SK-N-SH (cell line): ENCODE measurements around the gene OGFR. TPM values are rescaled to one million over a fixed set of nuclear protein-coding genes. Genes with fewer than 3 reads are reported as not detected.

ENCODE experiments used
- CTCF ChIA-PET: fragments of 300-600, 350-600 bp; formaldehyde crosslinking; extraction: SDS; loops from one replicate; lab custom pipeline; 2021; lab: Yijun Ruan, JAX
- POLR2A ChIA-PET: fragments of 350-600 bp; sonication (Branson Sonifier 250); formaldehyde crosslinking; extraction: SDS; loops from one replicate; lab custom pipeline; 2020; ENCODE audit warnings: antibody characterized with exemption, inconsistent platforms; lab: Yijun Ruan, JAX
- DNase-seq: peaks from one replicate; pipeline ENCODE4 v3.0.0; 2012
- H2AFZ ChIP-seq: fragments of 200-600 bp; sonication (generic); 2 replicates; pipeline ENCODE4 v1.8.1; 2016; ENCODE audit warnings: antibody characterized with exemption, mild to moderate bottlenecking, low read depth
- H3F3A ChIP-seq: fragments of 200-600 bp; sonication (generic); replicated peaks from 2 replicates; pipeline ENCODE3; 2016; ENCODE audit warnings: antibody characterized with exemption, mild to moderate bottlenecking; ENCODE audit not compliant: insufficient read depth
- H3K27ac ChIP-seq, 2 experiments: fragments of 200-500 bp in 1 of 2; fragments of 200-600 bp in 1 of 2; sonication (Bioruptor generic) in 1 of 2; sonication (generic), shearing (Covaris generic) in 1 of 2; 2 replicates each; pipeline versions ENCODE4 v1.5.1 to v1.6.1; 2014 to 2016; ENCODE audit warnings: low read depth in 2 of 2, inconsistent platforms in 1 of 2, low read length in 1 of 2, mild to moderate bottlenecking in 1 of 2, mixed read lengths in 1 of 2
- H3K27me3 ChIP-seq: fragments of 200-600 bp; sonication (generic), shearing (Covaris generic); 2 replicates; pipeline ENCODE4 v1.6.1; 2016; ENCODE audit warnings: mixed run types; ENCODE audit not compliant: insufficient read depth
- H3K36me3 ChIP-seq, 2 experiments: fragments of 200-500 bp in 1 of 2; fragments of 200-600 bp in 1 of 2; sonication (Bioruptor generic) in 1 of 2; sonication (generic) in 1 of 2; replicated peaks in 1 of 2; 2 replicates each; pipeline versions ENCODE3 to v1.5.1; 2014 to 2016; ENCODE audit warnings: low read length in 1 of 2, mild to moderate bottlenecking in 1 of 2; ENCODE audit not compliant: insufficient read depth in 2 of 2, control insufficient read depth in 1 of 2
- H3K4me1 ChIP-seq, 2 experiments: fragments of 200-500 bp in 1 of 2; fragments of 200-600 bp in 1 of 2; sonication (Bioruptor generic) in 1 of 2; sonication (generic), shearing (Covaris generic) in 1 of 2; 2 replicates each; pipeline versions ENCODE4 v1.5.1 to v1.6.1; 2014 to 2016; ENCODE audit warnings: low read depth in 1 of 2, low read length in 1 of 2, mixed run types in 1 of 2; ENCODE audit not compliant: insufficient read depth in 2 of 2, control insufficient read depth in 1 of 2
- H3K4me2 ChIP-seq: fragments of 200-600 bp; sonication (generic), shearing (Covaris generic); 2 replicates; pipeline ENCODE4 v1.6.1; 2017; ENCODE audit warnings: mixed run types
- H3K4me3 ChIP-seq, 2 experiments: fragments of 200-500 bp in 1 of 2; fragments of 200-600 bp in 1 of 2; sonication (Bioruptor generic) in 1 of 2; sonication (generic), shearing (Covaris generic) in 1 of 2; 2 replicates each; pipeline versions ENCODE4 v1.5.1 to v1.8.1; 2014 to 2016; ENCODE audit warnings: low read depth in 2 of 2, inconsistent platforms in 1 of 2, low read length in 1 of 2, mild to moderate bottlenecking in 1 of 2, mixed read lengths in 1 of 2, moderate library complexity in 1 of 2
- H3K79me2 ChIP-seq: fragments of 200-600 bp; sonication (generic); 2 replicates; pipeline ENCODE4 v1.8.1; 2017; ENCODE audit warnings: mild to moderate bottlenecking; ENCODE audit not compliant: insufficient read depth
- H3K9ac ChIP-seq: fragments of 200-600 bp; sonication (generic); 2 replicates; pipeline ENCODE4 v1.6.1; 2017; ENCODE audit warnings: mixed run types
- H3K9me2 ChIP-seq: fragments of 200-600 bp; sonication (generic); 2 replicates; pipeline ENCODE4 v1.6.1; 2017; ENCODE audit warnings: mixed run types
- H3K9me3 ChIP-seq: fragments of 200-600 bp; sonication (generic); 2 replicates; pipeline ENCODE4 v1.6.1; 2017; ENCODE audit warnings: mixed run types, mild to moderate bottlenecking, moderate library complexity
- H4K20me1 ChIP-seq: fragments of 200-600 bp; sonication (generic); 2 replicates; pipeline ENCODE4 v1.6.1; 2017; ENCODE audit warnings: mild to moderate bottlenecking, mixed run types; ENCODE audit not compliant: insufficient read depth
- CHD2 ChIP-seq: fragments of 150-350 bp; IDR thresholded peaks from 2 replicates; pipeline ENCODE4 v1.6.1; 2018; ENCODE audit warnings: low read length; ENCODE audit not compliant: partially characterized antibody
- CTCF ChIP-seq: fragments of 200-600 bp; sonication (generic); IDR thresholded peaks from 2 replicates; pipeline ENCODE4 v1.6.1; 2017; ENCODE audit warnings: antibody characterized with exemption, mild to moderate bottlenecking, moderate library complexity
- EZH2phosphoT487 ChIP-seq: fragments of 200-600 bp; sonication (generic); IDR thresholded peaks from 2 replicates; pipeline ENCODE4 v1.6.1; 2017; ENCODE audit warnings: low read depth, mixed run types, mild to moderate bottlenecking, antibody characterized with exemption, moderate library complexity, borderline replicate concordance
- FOSL2 ChIP-seq: IDR thresholded peaks from 2 replicates; pipeline ENCODE4 v1.4.0; 2012; ENCODE audit warnings: low read depth, mild to moderate bottlenecking, moderate library complexity, borderline replicate concordance
- GABPA ChIP-seq: IDR thresholded peaks from 2 replicates; pipeline ENCODE4 v1.4.0; 2012; ENCODE audit warnings: low read depth, mild to moderate bottlenecking
- MXI1 ChIP-seq: IDR thresholded peaks from 2 replicates; pipeline ENCODE4 v1.6.1; 2012; ENCODE audit warnings: mild to moderate bottlenecking, low read depth, low read length, improper control_type of control experiment
- NFIC ChIP-seq: IDR thresholded peaks from 2 replicates; pipeline ENCODE4 v1.4.0; 2012; ENCODE audit warnings: borderline replicate concordance
- RFX5 ChIP-seq: IDR thresholded peaks from 2 replicates; pipeline ENCODE4 v1.6.1; 2012; ENCODE audit warnings: mild to moderate bottlenecking, improper control_type of control experiment, low read length
- RXRA ChIP-seq: IDR thresholded peaks from 2 replicates; pipeline ENCODE4 v1.4.0; 2012; ENCODE audit warnings: low read depth, mild to moderate bottlenecking, borderline replicate concordance
- TEAD4 ChIP-seq: IDR thresholded peaks from 2 replicates; pipeline ENCODE4 v1.4.0; 2012; ENCODE audit warnings: mild to moderate bottlenecking, borderline replicate concordance; ENCODE audit not compliant: insufficient read depth
- USF2 ChIP-seq: fragments of 150-350 bp; IDR thresholded peaks from 2 replicates; pipeline ENCODE4 v1.6.1; 2017; ENCODE audit warnings: antibody characterized with exemption, low read length, low read depth, borderline replicate concordance
- WGBS: methylation state at CpG from one replicate; pipeline ENCODE4 v1.1.6; 2017; ENCODE audit warnings: low lambda C conversion rate; 5-methylcytosine and 5-hydroxymethylcytosine counted together
- polyA plus RNA-seq, 3 experiments: library from polyadenylated mRNA; depleted of rRNA; stranded (reverse); fragments of >200 nt; gene quantifications; 2 replicates each; pipeline ENCODE4 v1.2.3, GENCODE V29; 2012

Gene OGFR
- polyA plus RNA-seq, 1 of the 3 experiments (the other 2 are of a cell fraction) = 60.8 TPM

GRCh38 chr20:62828511-62829230, 24.0 kb downstream of the OGFR start (continued):
- no peak for TF ChIP-seq EZH2phosphoT487
- TF ChIP-seq TEAD4 = no peak

- CTCF ChIA-PET = no interaction called here
- no peak overlapping the region for H2AFZ ChIP-seq
- POLR2A ChIA-PET = no interaction called here
- H3K27me3 ChIP-seq = no peaks in the 10 kb centered on the region
- H3F3A ChIP-seq = no peaks in the 10 kb centered on the region
- no peaks in the 10 kb centered on the region for H3K79me2 ChIP-seq
- H3K4me2 ChIP-seq = no peak overlapping the region
- H3K4me1 ChIP-seq = peaks cover 3 to 29% of the 10 kb centered on the region in 2 experiments; a peak in 2 of 4 replicates
- no peaks in the 10 kb centered on the region for H3K9me3 ChIP-seq
- peak; percentile 14 for DNase-seq
- no peaks in the 10 kb centered on the region for H3K36me3 ChIP-seq
- 95% methylated on average over 10 of the region's 32 CpGs for WGBS
- no peak overlapping the region for H3K27ac ChIP-seq
- no peaks in the 10 kb centered on the region for H4K20me1 ChIP-seq
- H3K9ac ChIP-seq = no peak overlapping the region
- TF ChIP-seq FOSL2 = no peak
- no peaks in the 10 kb centered on the region for H3K9me2 ChIP-seq
- no peak overlapping the region for H3K4me3 ChIP-seq
These were observed 24.9 kb downstream of the OGFR start for GRCh38 chr20:62829231-62830230.

- 97% methylated on average over 6 of the region's 14 CpGs for WGBS
- Histone ChIP-seq H3K9me2 (no peaks in the 10 kb centered on the region), H3K4me2 (no peak overlapping the region), H3K4me3 (no peak overlapping the region), H3K79me2 (no peaks in the 10 kb centered on the region), H3K4me1 (peaks cover 0 to 23% of the 10 kb centered on the region in 2 experiments; a peak in 1 of 4 replicates), H3K9ac (no peak overlapping the region), H3K27ac (no peak overlapping the region), H4K20me1 (no peaks in the 10 kb centered on the region), H2AFZ (no peak overlapping the region), H3F3A (no peaks in the 10 kb centered on the region), H3K36me3 (no peaks in the 10 kb centered on the region), H3K9me3 (no peaks in the 10 kb centered on the region), H3K27me3 (no peaks in the 10 kb centered on the region)
- TF ChIP-seq NFIC = no peak
- TF ChIP-seq RXRA = no peak
- TF ChIP-seq GABPA = no peak
- TF ChIP-seq USF2 = no peak
- TF ChIP-seq CTCF = no peak
- no peak for TF ChIP-seq MXI1
- TF ChIP-seq CHD2 = no peak
- no peak for TF ChIP-seq RFX5
- peak; percentile 10 for DNase-seq
- ChIA-PET CTCF (no interaction called here), POLR2A (no interaction called here)
These were observed 25.6 kb downstream of the OGFR start for GRCh38 chr20:62830251-62830650.
